KOPT-K1 (cell line): ENCODE measurements around the gene COG5.

Experiments used
- H3K27ac ChIP-seq: fragments of 200-600 bp; sonication (generic); 2 replicates; pipeline ENCODE4 v1.5.1; 2016; ENCODE audit warnings: antibody characterized with exemption, mild to moderate bottlenecking, low read depth, low read length; ENCODE audit not compliant: poor library complexity, severe bottlenecking
- H3K36me3 ChIP-seq: fragments of 200-600 bp; sonication (generic); 2 replicates; pipeline ENCODE4 v1.5.1; 2017; ENCODE audit warnings: antibody characterized with exemption, mild to moderate bottlenecking, low read length, moderate library complexity; ENCODE audit not compliant: insufficient read depth
- H3K9me3 ChIP-seq: fragments of 200-600 bp; sonication (generic); 2 replicates; pipeline ENCODE4 v1.5.1; 2017; ENCODE audit warnings: antibody characterized with exemption, low read length, mild to moderate bottlenecking; ENCODE audit not compliant: insufficient read depth, poor library complexity, severe bottlenecking

Gene COG5

GRCh38 chr7:107201795-107202450, 361.8 kb downstream of the COG5 start:
- H3K27ac ChIP-seq = no peak overlapping the region
- peaks cover 89% of the 10 kb centered on the region for H3K36me3 ChIP-seq
- no peaks in the 10 kb centered on the region for H3K9me3 ChIP-seq

- H3K27ac ChIP-seq = no peak overlapping the region
- H3K9me3 ChIP-seq = no peaks in the 10 kb centered on the region
- H3K36me3 ChIP-seq = peaks cover 72% of the 10 kb centered on the region
These were observed 366.7 kb downstream of the COG5 start for GRCh38 chr7:107196834-107197610.

- H3K9me3 ChIP-seq = no peaks in the 10 kb centered on the region
- no peak overlapping the region for H3K27ac ChIP-seq
- peaks cover 72% of the 10 kb centered on the region for H3K36me3 ChIP-seq
These were observed 369.7 kb downstream of the COG5 start for GRCh38 chr7:107194052-107194451.

- peaks cover 73% of the 10 kb centered on the region for H3K36me3 ChIP-seq
- no peak overlapping the region for H3K27ac ChIP-seq
- H3K9me3 ChIP-seq = no peaks in the 10 kb centered on the region
These were observed 373.6 kb downstream of the COG5 start for GRCh38 chr7:107190090-107190489.

- Histone ChIP-seq H3K27ac (no peak overlapping the region), H3K36me3 (peaks cover 79% of the 10 kb centered on the region)
These were observed 375.9 kb downstream of the COG5 start for GRCh38 chr7:107187774-107188173.

GRCh38 chr7:107186240-107186639, 377.5 kb downstream of the COG5 start:
- Histone ChIP-seq H3K9me3 (no peaks in the 10 kb centered on the region), H3K27ac (no peak overlapping the region), H3K36me3 (peaks cover 80% of the 10 kb centered on the region)

More at GRCh38 chr7:107187774-107188173, 375.9 kb downstream of the COG5 start:
- no peaks in the 10 kb centered on the region for H3K9me3 ChIP-seq

- H3K9me3 ChIP-seq = no peaks in the 10 kb centered on the region
- H3K27ac ChIP-seq = no peak overlapping the region
- peaks cover 79% of the 10 kb centered on the region for H3K36me3 ChIP-seq
These were observed 378.0 kb downstream of the COG5 start for GRCh38 chr7:107185716-107186115.

- Histone ChIP-seq H3K9me3 (no peaks in the 10 kb centered on the region), H3K27ac (no peak overlapping the region), H3K36me3 (peaks cover 50% of the 10 kb centered on the region)
These were observed 382.5 kb downstream of the COG5 start for GRCh38 chr7:107181172-107181571.

- peaks cover 42% of the 10 kb centered on the region for H3K36me3 ChIP-seq
- H3K9me3 ChIP-seq = no peaks in the 10 kb centered on the region
- H3K27ac ChIP-seq = no peak overlapping the region
These were observed 383.3 kb downstream of the COG5 start for GRCh38 chr7:107180378-107180777.

- H3K27ac ChIP-seq = no peak overlapping the region
- H3K36me3 ChIP-seq = peaks cover 40% of the 10 kb centered on the region
These were observed 384.2 kb downstream of the COG5 start for GRCh38 chr7:107179326-107180164.

GRCh38 chr7:107173691-107174406, 389.9 kb downstream of the COG5 start:
- Histone ChIP-seq H3K27ac (no peak overlapping the region), H3K36me3 (no peaks in the 10 kb centered on the region), H3K9me3 (no peaks in the 10 kb centered on the region)

More at GRCh38 chr7:107179326-107180164, 384.2 kb downstream of the COG5 start:
- H3K9me3 ChIP-seq = no peaks in the 10 kb centered on the region

GRCh38 chr7:107173191-107173590, 390.5 kb downstream of the COG5 start:
- no peak overlapping the region for H3K27ac ChIP-seq

GRCh38 chr7:107172276-107173032, 391.3 kb downstream of the COG5 start:
- Histone ChIP-seq H3K36me3 (no peaks in the 10 kb centered on the region), H3K27ac (no peak overlapping the region), H3K9me3 (no peaks in the 10 kb centered on the region)

More at GRCh38 chr7:107173191-107173590, 390.5 kb downstream of the COG5 start:
- Histone ChIP-seq H3K36me3 (no peaks in the 10 kb centered on the region), H3K9me3 (no peaks in the 10 kb centered on the region)

GRCh38 chr7:107171496-107171895, 392.2 kb downstream of the COG5 start:
- H3K9me3 ChIP-seq = no peaks in the 10 kb centered on the region
- no peak overlapping the region for H3K27ac ChIP-seq
- H3K36me3 ChIP-seq = no peaks in the 10 kb centered on the region
